Heart left ventricle (tissue), 13 donors: ENCODE measurements around the gene ITGBL1.

ENCODE experiments used
- POLR2A ChIP-seq, 2 donors: fragments of 450-650 bp; IDR thresholded peaks; one replicate each; pipeline ENCODE4 v1.6.1; 2017; ENCODE audit warnings: antibody characterized with exemption in 2 of 2, mild to moderate bottlenecking in 2 of 2, moderate library complexity in 2 of 2
- TF ChIP-seq, protein P1 (sequence below), 12 donors: fragments of 200-600 bp; sonication (generic) in 4 of 12; IDR thresholded peaks; one replicate each; pipeline versions ENCODE4 v1.5.0 to v1.8.0; 2018 to 2022; ENCODE audit warnings: antibody characterized with exemption in 12 of 12, mild to moderate bottlenecking in 5 of 12
- donor health status: ischemic (EF 13 %, LVEDD 7.1; RV severe dilation, severe dysfunction).
- donor health status: DM: no; HTN: yes; CAD: no.
- donor health status: DM: no; HTN: no; CAD: no.
- donor health status: ischemic (EF 25% LVEDD 6.9; RV normal size, moderate dysfunction).
- donor health status: ischemic (EF 25% LVEDD 5.7; RV mildly dilated, moderate dysfunction).
- donor health status: ischemic (EF 35%, LVEDD 5.7; RV mildly dilated, moderate dysfunction).
- donor health status: nonischemic (EF 11% LVEDD 7.7; RV severe dilation, severe dysfunction).
- donor health status: DM: yes; HTN: yes; CAD: no.
- donor health status: PGD.
- donor health status: ischemic (EF 29% LVEDD 5.4; RV normal size, mild dysfunction).
- donor health status: nonischemic (EF 23%, LVEDD 6.1; RV moderate dilation, normal function).

DNA sequence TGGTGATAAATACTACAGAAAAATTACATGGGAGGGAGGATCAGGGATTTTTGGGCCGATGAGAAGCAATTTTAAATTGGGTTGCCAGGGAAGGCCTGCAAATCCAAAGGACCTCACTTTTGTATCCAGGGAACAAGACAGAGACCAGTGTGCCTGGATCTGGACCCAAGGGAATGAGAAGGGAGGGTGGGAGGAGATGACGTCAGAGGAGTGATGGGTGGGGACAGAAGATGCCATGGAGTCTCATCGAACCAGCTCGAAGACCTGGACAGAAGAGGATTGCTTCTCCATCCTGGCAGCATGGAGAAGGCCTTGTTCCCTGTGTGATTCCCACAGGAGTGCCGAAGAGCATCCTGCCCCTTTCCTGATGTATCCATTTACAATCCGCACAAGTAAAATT lies 68.9 kb downstream of the ITGBL1 start:
- TF ChIP-seq, protein P1, sequence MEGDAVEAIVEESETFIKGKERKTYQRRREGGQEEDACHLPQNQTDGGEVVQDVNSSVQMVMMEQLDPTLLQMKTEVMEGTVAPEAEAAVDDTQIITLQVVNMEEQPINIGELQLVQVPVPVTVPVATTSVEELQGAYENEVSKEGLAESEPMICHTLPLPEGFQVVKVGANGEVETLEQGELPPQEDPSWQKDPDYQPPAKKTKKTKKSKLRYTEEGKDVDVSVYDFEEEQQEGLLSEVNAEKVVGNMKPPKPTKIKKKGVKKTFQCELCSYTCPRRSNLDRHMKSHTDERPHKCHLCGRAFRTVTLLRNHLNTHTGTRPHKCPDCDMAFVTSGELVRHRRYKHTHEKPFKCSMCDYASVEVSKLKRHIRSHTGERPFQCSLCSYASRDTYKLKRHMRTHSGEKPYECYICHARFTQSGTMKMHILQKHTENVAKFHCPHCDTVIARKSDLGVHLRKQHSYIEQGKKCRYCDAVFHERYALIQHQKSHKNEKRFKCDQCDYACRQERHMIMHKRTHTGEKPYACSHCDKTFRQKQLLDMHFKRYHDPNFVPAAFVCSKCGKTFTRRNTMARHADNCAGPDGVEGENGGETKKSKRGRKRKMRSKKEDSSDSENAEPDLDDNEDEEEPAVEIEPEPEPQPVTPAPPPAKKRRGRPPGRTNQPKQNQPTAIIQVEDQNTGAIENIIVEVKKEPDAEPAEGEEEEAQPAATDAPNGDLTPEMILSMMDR (IDR thresholded peaks at IDR 0.05), result no peak
- no peak for TF ChIP-seq POLR2A (IDR thresholded peaks at IDR 0.05)
